ENCODE results near the gene GAPDH.
"Not testable (repeated sequence)": the region's sequence is repeated elsewhere in the genome, so short reads cannot be mapped to it uniquely, and the experiment has no call there.

GAPDH gene

DNA sequence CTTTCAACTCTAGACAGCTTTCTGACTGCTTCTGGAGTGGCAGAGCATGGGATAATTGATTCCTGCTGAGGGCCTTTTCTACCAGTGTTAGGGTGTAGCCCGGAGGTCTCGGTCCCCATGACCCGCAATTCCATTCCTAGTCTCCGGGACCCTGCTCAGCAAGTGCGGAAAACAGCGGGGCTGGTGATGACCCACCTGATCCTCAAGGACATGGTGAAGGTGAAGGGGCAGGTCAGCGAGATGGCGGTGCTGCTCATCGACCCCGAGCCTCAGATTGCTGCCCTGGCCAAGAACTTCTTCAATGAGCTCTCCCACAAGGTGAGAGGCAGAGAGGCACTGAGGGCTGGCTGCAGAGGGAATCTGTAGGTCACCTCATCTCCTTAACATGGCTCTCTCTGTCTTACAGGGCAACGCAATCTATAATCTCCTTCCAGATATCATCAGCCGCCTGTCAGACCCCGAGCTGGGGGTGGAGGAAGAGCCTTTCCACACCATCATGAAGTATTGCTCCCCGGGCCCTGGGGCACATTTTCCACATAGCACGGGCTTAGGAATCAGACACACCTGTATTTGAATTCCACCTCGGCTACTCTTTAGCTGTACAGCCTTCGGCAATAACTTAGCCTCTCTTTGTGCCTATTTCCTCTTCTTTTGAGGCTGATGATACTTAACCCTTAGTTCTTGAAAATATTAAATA lies 5.6 kb upstream of the GAPDH start:
- H3K4me3 ChIP-seq (ENCODE audit: low read depth, low read length) = no peak overlapping the region

DNA sequence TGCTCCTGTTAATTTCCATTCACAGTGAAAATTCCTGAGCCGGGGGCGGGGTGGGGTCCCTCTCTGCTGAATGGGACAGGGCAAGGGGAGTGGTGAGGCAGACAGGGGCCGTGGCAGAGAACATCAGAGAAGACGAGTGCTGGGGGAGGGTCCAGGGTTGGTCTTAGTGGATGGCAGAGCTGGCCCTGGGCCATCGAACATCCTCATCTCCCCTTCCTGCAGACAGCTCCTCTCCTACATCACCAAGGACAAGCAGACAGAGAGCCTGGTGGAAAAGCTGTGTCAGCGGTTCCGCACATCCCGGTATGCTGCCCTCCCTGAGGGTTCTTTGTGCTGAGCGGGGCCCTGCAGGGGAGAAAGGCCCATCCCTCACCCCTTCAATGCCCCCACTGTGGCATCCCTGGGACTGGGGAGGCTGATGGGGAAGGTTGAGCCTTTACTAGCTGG lies 5.0 kb upstream of the GAPDH start:
- no peak overlapping the region for H3K4me3 ChIP-seq (ENCODE audit: low read depth, low read length)

DNA sequence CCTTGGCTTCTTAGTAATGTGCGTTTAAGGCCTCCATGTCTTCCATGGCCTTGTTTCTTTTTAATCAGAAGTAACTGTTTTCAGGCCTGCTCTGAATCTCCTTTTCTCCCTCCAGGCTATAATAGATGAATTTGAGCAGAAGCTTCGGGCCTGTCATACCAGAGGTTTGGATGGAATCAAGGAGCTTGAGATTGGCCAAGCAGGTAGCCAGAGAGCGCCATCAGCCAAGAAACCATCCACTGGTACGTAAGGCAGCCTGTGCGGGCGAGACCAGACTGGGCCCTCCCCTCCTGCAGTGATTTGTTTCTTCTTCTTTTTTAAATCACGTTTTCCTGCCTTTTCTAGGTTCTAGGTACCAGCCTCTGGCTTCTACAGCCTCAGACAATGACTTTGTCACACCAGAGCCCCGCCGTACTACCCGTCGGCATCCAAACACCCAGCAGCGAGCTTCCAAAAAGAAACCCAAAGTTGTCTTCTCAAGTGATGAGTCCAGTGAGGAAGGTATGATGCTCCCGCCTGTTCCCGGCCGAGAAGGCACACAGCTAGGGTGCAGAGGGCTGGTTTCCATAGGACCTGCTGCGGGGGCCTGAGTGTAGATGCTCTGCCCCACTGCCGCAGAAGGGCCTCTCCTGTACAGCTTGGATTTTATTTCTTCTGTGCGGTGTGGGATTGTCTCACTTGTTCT lies 3.6 kb upstream of the GAPDH start:
- H3K4me3 ChIP-seq (ENCODE audit: low read depth, low read length) = no peak overlapping the region

DNA sequence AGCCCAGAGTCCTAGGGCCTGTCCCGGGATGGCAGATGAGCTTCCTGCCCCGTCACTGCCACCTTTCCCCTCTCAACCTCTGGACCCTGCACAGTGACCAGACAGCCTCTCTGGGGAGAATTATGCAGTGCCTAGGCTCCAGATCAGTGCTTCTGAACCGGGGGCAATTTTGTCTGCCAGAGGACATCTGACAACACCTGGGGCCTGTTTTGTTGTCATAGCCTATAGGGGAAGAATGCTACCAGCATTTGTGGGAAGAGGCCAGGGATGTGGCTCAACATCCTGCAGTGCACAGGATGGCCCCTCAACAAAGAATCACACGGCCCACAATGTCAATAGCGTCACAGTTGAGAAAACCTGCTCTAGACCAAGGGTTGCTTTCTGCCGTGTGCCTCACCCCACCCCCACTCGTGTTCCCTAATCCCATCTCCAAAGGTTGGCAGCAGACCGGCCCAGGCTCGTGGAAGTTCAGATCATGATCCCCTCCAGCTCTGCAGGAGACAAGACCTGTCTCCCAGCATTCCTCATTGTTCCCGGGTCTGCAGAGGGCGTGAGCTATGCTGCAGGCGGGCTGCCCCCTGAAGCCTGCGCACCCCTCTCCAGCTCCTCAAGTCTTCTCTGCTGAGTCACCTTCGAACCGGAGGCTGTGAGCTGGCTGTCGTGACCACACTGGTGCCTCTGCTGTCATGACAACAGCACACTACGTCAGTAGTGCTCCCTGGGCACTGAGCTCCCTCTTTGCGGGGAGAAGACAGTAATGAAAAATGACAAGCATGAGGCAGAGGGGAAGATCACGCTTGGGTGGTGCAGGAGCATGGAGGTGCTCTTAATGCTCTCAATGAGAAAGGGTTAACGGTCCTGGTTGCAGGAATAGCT lies 2.0 kb upstream of the GAPDH start:
- peak overlapping the region; percentile 94 for H3K4me3 ChIP-seq (ENCODE audit: low read depth, low read length)

DNA sequence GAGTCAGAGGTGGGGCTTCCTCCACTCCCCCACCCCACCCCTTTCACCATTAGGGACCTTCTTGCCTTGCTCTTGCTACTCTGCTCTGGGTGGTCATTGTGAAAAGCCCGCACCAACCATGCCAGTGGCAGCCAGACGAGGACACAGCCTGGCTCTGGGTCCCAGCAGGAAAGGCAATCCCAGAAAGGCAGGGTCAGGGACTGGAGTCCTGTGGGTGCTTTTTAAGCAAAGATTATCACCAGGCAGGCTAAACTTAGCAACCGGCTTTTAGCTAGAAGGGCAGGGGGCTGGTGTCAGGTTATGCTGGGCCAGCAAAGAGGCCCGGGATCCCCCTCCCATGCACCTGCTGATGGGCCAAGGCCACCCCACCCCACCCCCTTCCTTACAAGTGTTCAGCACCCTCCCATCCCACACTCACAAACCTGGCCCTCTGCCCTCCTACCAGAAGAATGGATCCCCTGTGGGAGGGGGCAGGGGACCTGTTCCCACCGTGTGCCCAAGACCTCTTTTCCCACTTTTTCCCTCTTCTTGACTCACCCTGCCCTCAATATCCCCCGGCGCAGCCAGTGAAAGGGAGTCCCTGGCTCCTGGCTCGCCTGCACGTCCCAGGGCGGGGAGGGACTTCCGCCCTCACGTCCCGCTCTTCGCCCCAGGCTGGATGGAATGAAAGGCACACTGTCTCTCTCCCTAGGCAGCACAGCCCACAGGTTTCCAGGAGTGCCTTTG lies 1.2 kb upstream of the GAPDH start:
- peak overlapping the region; percentile 94 for H3K4me3 ChIP-seq (ENCODE audit: low read depth, low read length)

DNA sequence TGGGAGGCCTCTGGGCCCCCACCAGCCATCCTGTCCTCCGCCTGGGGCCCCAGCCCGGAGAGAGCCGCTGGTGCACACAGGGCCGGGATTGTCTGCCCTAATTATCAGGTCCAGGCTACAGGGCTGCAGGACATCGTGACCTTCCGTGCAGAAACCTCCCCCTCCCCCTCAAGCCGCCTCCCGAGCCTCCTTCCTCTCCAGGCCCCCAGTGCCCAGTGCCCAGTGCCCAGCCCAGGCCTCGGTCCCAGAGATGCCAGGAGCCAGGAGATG lies 729 bp upstream of the GAPDH start:
- H3K4me3 ChIP-seq (ENCODE audit: low read depth, low read length) = peak overlapping the region; percentile 94

DNA sequence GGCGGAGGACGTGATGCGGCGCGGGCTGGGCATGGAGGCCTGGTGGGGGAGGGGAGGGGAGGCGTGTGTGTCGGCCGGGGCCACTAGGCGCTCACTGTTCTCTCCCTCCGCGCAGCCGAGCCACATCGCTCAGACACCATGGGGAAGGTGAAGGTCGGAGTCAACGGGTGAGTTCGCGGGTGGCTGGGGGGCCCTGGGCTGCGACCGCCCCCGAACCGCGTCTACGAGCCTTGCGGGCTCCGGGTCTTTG lies 303 bp downstream of the GAPDH start:
- peak overlapping the region; percentile 94 for H3K4me3 ChIP-seq (ENCODE audit: low read depth, low read length)

DNA sequence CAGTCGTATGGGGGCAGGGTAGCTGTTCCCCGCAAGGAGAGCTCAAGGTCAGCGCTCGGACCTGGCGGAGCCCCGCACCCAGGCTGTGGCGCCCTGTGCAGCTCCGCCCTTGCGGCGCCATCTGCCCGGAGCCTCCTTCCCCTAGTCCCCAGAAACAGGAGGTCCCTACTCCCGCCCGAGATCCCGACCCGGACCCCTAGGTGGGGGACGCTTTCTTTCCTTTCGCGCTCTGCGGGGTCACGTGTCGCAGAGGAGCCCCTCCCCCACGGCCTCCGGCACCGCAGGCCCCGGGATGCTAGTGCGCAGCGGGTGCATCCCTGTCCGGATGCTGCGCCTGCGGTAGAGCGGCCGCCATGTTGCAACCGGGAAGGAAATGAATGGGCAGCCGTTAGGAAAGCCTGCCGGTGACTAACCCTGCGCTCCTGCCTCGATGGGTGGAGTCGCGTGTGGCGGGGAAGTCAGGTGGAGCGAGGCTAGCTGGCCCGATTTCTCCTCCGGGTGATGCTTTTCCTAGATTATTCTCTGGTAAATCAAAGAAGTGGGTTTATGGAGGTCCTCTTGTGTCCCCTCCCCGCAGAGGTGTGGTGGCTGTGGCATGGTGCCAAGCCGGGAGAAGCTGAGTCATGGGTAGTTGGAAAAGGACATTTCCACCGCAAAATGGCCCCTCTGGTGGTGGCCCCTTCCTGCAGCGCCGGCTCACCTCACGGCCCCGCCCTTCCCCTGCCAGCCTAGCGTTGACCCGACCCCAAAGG lies 804 bp downstream of the GAPDH start:
- peak overlapping the region; percentile 94 for H3K4me3 ChIP-seq (ENCODE audit: low read depth, low read length)

DNA sequence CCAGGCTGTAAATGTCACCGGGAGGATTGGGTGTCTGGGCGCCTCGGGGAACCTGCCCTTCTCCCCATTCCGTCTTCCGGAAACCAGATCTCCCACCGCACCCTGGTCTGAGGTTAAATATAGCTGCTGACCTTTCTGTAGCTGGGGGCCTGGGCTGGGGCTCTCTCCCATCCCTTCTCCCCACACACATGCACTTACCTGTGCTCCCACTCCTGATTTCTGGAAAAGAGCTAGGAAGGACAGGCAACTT lies 1.3 kb downstream of the GAPDH start:
- peak overlapping the region; percentile 94 for H3K4me3 ChIP-seq (ENCODE audit: low read depth, low read length)

DNA sequence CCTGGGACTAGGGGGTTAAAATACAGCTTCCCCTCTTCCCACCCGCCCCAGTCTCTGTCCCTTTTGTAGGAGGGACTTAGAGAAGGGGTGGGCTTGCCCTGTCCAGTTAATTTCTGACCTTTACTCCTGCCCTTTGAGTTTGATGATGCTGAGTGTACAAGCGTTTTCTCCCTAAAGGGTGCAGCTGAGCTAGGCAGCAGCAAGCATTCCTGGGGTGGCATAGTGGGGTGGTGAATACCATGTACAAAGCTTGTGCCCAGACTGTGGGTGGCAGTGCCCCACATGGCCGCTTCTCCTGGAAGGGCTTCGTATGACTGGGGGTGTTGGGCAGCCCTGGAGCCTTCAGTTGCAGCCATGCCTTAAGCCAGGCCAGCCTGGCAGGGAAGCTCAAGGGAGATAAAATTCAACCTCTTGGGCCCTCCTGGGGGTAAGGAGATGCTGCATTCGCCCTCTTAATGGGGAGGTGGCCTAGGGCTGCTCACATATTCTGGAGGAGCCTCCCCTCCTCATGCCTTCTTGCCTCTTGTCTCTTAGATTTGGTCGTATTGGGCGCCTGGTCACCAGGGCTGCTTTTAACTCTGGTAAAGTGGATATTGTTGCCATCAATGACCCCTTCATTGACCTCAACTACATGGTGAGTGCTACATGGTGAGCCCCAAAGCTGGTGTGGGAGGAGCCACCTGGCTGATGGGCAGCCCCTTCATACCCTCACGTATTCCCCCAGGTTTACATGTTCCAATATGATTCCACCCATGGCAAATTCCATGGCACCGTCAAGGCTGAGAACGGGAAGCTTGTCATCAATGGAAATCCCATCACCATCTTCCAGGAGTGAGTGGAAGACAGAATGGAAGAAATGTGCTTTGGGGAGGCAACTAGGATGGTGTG lies 1.9 kb downstream of the GAPDH start:
- peak overlapping the region; percentile 94 for H3K4me3 ChIP-seq (ENCODE audit: low read depth, low read length)

DNA sequence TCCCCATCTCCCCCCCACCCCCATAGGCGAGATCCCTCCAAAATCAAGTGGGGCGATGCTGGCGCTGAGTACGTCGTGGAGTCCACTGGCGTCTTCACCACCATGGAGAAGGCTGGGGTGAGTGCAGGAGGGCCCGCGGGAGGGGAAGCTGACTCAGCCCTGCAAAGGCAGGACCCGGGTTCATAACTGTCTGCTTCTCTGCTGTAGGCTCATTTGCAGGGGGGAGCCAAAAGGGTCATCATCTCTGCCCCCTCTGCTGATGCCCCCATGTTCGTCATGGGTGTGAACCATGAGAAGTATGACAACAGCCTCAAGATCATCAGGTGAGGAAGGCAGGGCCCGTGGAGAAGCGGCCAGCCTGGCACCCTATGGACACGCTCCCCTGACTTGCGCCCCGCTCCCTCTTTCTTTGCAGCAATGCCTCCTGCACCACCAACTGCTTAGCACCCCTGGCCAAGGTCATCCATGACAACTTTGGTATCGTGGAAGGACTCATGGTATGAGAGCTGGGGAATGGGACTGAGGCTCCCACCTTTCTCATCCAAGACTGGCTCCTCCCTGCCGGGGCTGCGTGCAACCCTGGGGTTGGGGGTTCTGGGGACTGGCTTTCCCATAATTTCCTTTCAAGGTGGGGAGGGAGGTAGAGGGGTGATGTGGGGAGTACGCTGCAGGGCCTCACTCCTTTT lies 2.7 kb downstream of the GAPDH start:
- H3K4me3 ChIP-seq (ENCODE audit: low read depth, low read length) = no peak overlapping the region

DNA sequence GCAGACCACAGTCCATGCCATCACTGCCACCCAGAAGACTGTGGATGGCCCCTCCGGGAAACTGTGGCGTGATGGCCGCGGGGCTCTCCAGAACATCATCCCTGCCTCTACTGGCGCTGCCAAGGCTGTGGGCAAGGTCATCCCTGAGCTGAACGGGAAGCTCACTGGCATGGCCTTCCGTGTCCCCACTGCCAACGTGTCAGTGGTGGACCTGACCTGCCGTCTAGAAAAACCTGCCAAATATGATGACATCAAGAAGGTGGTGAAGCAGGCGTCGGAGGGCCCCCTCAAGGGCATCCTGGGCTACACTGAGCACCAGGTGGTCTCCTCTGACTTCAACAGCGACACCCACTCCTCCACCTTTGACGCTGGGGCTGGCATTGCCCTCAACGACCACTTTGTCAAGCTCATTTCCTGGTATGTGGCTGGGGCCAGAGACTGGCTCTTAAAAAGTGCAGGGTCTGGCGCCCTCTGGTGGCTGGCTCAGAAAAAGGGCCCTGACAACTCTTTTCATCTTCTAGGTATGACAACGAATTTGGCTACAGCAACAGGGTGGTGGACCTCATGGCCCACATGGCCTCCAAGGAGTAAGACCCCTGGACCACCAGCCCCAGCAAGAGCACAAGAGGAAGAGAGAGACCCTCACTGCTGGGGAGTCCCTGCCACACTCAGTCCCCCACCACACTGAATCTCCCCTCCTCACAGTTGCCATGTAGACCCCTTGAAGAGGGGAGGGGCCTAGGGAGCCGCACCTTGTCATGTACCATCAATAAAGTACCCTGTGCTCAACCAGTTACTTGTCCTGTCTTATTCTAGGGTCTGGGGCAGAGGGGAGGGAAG lies 3.5 kb downstream of the GAPDH start:
- H3K4me3 ChIP-seq (ENCODE audit: low read depth, low read length) = not testable (repeated sequence)

DNA sequence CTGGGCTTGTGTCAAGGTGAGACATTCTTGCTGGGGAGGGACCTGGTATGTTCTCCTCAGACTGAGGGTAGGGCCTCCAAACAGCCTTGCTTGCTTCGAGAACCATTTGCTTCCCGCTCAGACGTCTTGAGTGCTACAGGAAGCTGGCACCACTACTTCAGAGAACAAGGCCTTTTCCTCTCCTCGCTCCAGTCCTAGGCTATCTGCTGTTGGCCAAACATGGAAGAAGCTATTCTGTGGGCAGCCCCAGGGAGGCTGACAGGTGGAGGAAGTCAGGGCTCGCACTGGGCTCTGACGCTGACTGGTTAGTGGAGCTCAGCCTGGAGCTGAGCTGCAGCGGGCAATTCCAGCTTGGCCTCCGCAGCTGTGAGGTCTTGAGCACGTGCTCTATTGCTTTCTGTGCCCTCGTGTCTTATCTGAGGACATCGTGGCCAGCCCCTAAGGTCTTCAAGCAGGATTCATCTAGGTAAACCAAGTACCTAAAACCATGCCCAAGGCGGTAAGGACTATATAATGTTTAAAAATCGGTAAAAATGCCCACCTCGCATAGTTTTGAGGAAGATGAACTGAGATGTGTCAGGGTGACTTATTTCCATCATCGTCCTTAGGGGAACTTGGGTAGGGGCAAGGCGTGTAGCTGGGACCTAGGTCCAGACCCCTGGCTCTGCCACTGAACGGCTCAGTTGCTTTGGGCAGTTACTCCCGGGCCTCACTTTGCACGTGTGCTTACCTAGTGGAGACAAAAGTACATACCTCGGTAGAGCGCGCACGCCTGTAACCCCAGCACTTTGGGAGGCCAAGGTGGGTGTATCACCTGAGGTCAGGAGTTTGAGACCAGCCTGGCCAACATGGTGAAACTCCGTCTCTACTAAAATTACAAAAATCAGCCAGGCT lies 4.3 kb downstream of the GAPDH start:
- no peak overlapping the region for H3K4me3 ChIP-seq (ENCODE audit: low read depth, low read length)

DNA sequence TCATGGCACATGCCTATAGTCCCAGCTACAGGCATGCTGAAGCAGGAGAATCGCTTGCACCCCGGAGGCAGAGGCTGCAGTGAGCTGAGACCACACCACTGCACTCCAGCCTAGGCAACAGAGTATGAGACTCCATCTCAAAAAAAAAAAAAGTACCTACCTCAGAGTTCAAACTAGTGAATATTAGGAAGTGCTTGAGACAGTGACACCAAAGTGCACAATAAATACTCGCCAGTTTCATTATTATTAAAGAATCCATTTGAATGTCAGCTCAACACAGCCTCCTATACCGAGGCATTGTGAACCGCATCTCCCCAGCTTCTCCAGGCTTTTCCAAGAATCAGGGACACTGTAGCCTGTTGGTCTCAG lies 5.0 kb downstream of the GAPDH start:
- no peak overlapping the region for H3K4me3 ChIP-seq (ENCODE audit: low read depth, low read length)

DNA sequence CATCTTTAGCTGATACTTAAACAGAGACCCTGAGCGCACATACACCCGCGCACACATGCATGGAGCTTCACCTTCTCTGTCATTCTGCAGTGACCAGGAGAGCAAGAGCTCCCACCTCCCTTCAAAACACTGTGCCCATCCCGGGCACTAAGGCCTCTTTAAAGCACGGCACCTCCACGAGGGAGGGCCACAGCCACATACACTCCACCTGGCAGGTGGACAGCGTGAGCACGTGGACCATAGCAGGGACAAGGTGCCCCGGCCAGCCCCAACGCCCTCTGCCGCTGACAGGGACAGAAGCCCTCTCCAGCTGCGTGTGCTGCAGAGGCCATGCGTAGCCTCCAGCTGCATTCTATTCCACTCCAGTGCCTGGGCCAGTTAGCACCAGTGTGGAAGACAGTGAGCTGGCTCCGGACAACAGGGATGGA lies 5.4 kb downstream of the GAPDH start:
- no peak overlapping the region for H3K4me3 ChIP-seq (ENCODE audit: low read depth, low read length)

DNA sequence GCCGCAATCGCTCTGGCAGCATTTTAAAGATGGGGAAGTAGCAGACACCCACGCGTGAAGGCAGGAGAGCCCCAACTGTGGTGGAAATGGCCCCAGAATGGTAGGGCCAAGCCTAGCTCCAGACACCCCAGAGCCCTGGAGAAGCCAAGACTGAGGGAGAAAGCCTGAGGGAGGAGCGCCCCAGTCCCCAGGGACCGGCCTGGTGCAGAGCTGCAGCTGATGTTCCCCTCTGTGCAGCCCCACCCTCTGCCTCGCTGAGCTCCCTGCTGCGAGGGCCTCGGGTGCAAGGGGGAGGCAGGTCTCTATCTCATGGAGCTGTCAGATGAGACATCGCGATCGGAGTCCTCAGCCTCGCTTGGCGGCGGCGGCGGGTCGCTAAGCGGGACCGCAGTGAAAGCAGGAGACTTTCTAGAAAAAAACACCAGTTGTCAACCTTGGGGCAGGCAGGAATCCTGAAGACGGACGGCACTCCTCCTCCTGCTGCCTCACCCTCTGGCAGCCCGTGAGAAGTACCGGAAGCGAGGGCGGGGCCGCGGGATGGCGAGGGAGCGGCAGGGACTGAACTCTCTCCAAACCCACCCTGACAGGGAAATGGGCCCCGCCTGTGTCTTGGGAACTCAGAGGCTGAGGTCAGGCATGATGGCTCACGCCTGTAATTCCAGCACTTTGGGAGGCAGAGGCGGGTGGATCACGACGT lies 6.0 kb downstream of the GAPDH start:
- no peak overlapping the region for H3K4me3 ChIP-seq (ENCODE audit: low read depth, low read length)
